HepG2 (cell line): ENCODE results near the gene CFAP46. TPM values are rescaled to one million over a fixed set of nuclear protein-coding genes. Genes with fewer than 3 reads are reported as not detected.

Experiments used
- ATAC-seq: fragments of 200-7000 bp; cut with Tn5 transposase; 3 replicates; pipeline ENCODE4 v1.9.1; 2020; ENCODE audit warnings: mild to moderate bottlenecking, moderate library complexity
- BruUV-seq: library from RNA; stranded (reverse); fragments of 400-500 nt; replicated peaks from 2 replicates; lab custom pipeline; 2021; lab: Mats Ljungman, UMichigan
- CTCF ChIA-PET: fragments of 300-600 bp; formaldehyde crosslinking; extraction: SDS; loops from one replicate; lab custom pipeline; 2021; ENCODE audit warnings: low total read pairs, inconsistent platforms, low intra/inter-chr PET ratio; lab: Yijun Ruan, JAX
- POLR2A ChIA-PET: fragments of 350-600 bp; sonication (Branson Sonifier 250); formaldehyde crosslinking; loops from one replicate; lab custom pipeline; 2020; ENCODE audit warnings: antibody characterized with exemption, inconsistent platforms; lab: Yijun Ruan, JAX
- DNase-seq: peaks from one replicate; pipeline ENCODE4 v3.0.0-alpha.2; 2015; ENCODE audit warnings: low spot score
- FAIRE-seq: peaks from 3 replicates; lab custom pipeline; 2011; peaks lifted over from hg19 to GRCh38; lab: Jason Lieb, UNC
- H2AFZ ChIP-seq: one replicate; pipeline ENCODE4 v1.6.1; 2011; ENCODE audit warnings: low read length, inconsistent platforms
- H3K27ac ChIP-seq: fragments of 300-600 bp; 3 replicates; pipeline ENCODE4 v1.8.0; 2011; ENCODE audit warnings: mixed run types, mild to moderate bottlenecking, mixed read lengths, low read length, inconsistent platforms; ENCODE audit not compliant: insufficient read depth; ENCODE audit errors: extremely low read length
- H3K27me3 ChIP-seq, 2 experiments: fragments of 200-600 bp in 1 of 2; 2 replicates in 1 of 2; 3 replicates in 1 of 2; pipeline versions ENCODE4 v1.6.0 to v1.8.0; 2011; ENCODE audit warnings: low read length in 2 of 2, mild to moderate bottlenecking in 2 of 2, moderate library complexity in 2 of 2, inconsistent platforms in 1 of 2; ENCODE audit not compliant: insufficient read depth in 2 of 2, control insufficient read depth in 1 of 2
- H3K36me3 ChIP-seq, 2 experiments: fragments of 200-600 bp in 1 of 2; replicated peaks in 1 of 2; 2 replicates in 1 of 2; 3 replicates in 1 of 2; pipeline versions ENCODE4 v1.5.1 to v1.8.0; 2011; ENCODE audit warnings: low read length in 2 of 2, inconsistent platforms in 1 of 2; ENCODE audit not compliant: insufficient read depth in 2 of 2, control insufficient read depth in 1 of 2
- H3K4me1 ChIP-seq: 2 replicates; pipeline ENCODE4 v1.5.1; 2012; ENCODE audit warnings: low read length, inconsistent platforms; ENCODE audit not compliant: insufficient read depth
- H3K4me2 ChIP-seq: 2 replicates; pipeline ENCODE4 v1.6.0; 2011; ENCODE audit warnings: low read depth, low read length, inconsistent platforms
- H3K4me3 ChIP-seq, 3 experiments: fragments of 200-600 bp in 1 of 3; sonication (generic), shearing (Covaris generic) in 1 of 3; replicated peaks in 1 of 3; 2 replicates each; pipeline ENCODE4 v1.5.1; 2011 to 2016; ENCODE audit warnings: low read length in 3 of 3, inconsistent platforms in 2 of 3, low read depth in 2 of 3, mild to moderate bottlenecking in 2 of 3, control low read depth in 1 of 3, mixed read lengths in 1 of 3; ENCODE audit not compliant: insufficient read depth in 1 of 3
- H3K79me2 ChIP-seq: one replicate; pipeline ENCODE4 v1.6.1; 2011; ENCODE audit warnings: low read length, inconsistent platforms; ENCODE audit not compliant: insufficient read depth
- H3K9ac ChIP-seq: 2 replicates; pipeline ENCODE4 v1.6.0; 2011; ENCODE audit warnings: mild to moderate bottlenecking, low read depth, low read length, inconsistent platforms; ENCODE audit not compliant: insufficient read depth
- H3K9me3 ChIP-seq: 2 replicates; pipeline ENCODE4 v1.5.1; 2012; ENCODE audit warnings: mild to moderate bottlenecking, low read length
- H4K20me1 ChIP-seq: 2 replicates; pipeline ENCODE4 v1.6.0; 2011; ENCODE audit warnings: inconsistent platforms, mild to moderate bottlenecking, low read length, moderate library complexity; ENCODE audit not compliant: insufficient read depth
- ARID3A ChIP-seq: IDR thresholded peaks from 2 replicates; pipeline ENCODE4 v1.6.1; 2012; ENCODE audit warnings: low read depth, low read length, improper control_type of control experiment
- ATF2 ChIP-seq: sonication (generic); formaldehyde crosslinking; IDR thresholded peaks from 2 replicates; pipeline ENCODE4 v1.4.0; 2020; ENCODE audit warnings: missing genetic modification reagents
- CBX2 ChIP-seq, 2 experiments: fragments of 200-600 bp in 1 of 2; sonication (generic); formaldehyde crosslinking in 1 of 2; IDR thresholded peaks; 2 replicates each; pipeline versions ENCODE4 v1.7.0 to v1.8.1; 2018 to 2022; ENCODE audit warnings: low read depth in 2 of 2, low read length in 1 of 2, mild to moderate bottlenecking in 1 of 2, missing genetic modification reagents in 1 of 2
- CREBL2 ChIP-seq: sonication (generic); formaldehyde crosslinking; IDR thresholded peaks from 2 replicates; pipeline ENCODE4 v1.8.1; 2023; ENCODE audit warnings: missing genetic modification reagents, mild to moderate bottlenecking, borderline replicate concordance
- HBP1 ChIP-seq: IDR thresholded peaks from 2 replicates; pipeline ENCODE4 v1.6.1; 2016; ENCODE audit warnings: low read depth, control low read depth
- HNRNPUL1 ChIP-seq: fragments of 200-400 bp; formaldehyde crosslinking; IDR thresholded peaks from 2 replicates; pipeline ENCODE4 v1.6.1; 2017; ENCODE audit warnings: low read depth, mild to moderate bottlenecking, low read length, moderate library complexity
- JARID2 ChIP-seq: sonication (generic); formaldehyde crosslinking; IDR thresholded peaks from 2 replicates; pipeline ENCODE4 v1.8.1; 2023; ENCODE audit warnings: missing genetic modification reagents, inconsistent platforms; ENCODE audit not compliant: insufficient replicate concordance
- NBN ChIP-seq: fragments of 450-650 bp; conservative IDR thresholded peaks from 2 replicates; pipeline ENCODE4 v1.6.1; 2017
- SIN3A ChIP-seq: IDR thresholded peaks from 2 replicates; pipeline ENCODE4 v1.6.1; 2011; ENCODE audit warnings: low read depth, mild to moderate bottlenecking, control low read depth, low read length, borderline replicate concordance
- SP5 ChIP-seq: IDR thresholded peaks from 2 replicates; pipeline ENCODE4 v1.6.1; 2016; ENCODE audit warnings: low read depth, borderline replicate concordance
- UBTF ChIP-seq: sonication (generic); formaldehyde crosslinking; IDR thresholded peaks from 2 replicates; pipeline ENCODE4 v1.4.0; 2020; ENCODE audit warnings: mild to moderate bottlenecking, missing genetic modification reagents
- ZBTB10 ChIP-seq: sonication (generic); formaldehyde crosslinking; IDR thresholded peaks from 2 replicates; pipeline ENCODE4 v1.4.0; 2020; ENCODE audit warnings: missing genetic modification reagents, borderline replicate concordance
- ZNF3 ChIP-seq: IDR thresholded peaks from 2 replicates; pipeline ENCODE4 v1.7.0; 2017; ENCODE audit warnings: inconsistent platforms
- ZNF614 ChIP-seq: IDR thresholded peaks from 2 replicates; pipeline ENCODE4 v1.6.1; 2018; ENCODE audit warnings: missing biosample characterization, missing genetic modification reagents, inconsistent platforms, borderline replicate concordance
- ZNF766 ChIP-seq: sonication (generic); formaldehyde crosslinking; IDR thresholded peaks from 2 replicates; pipeline ENCODE4 v1.5.0; 2020; ENCODE audit warnings: missing genetic modification reagents, borderline replicate concordance
- WGBS: methylation state at CpG from one replicate; pipeline ENCODE4 v1.1.6; 2017; ENCODE audit warnings: low lambda C conversion rate; 5-methylcytosine and 5-hydroxymethylcytosine counted together
- in situ Hi-C: cut with HindIII; loops from 2 replicates; pipeline ENCODE4 v1.10.0; 2017; ENCODE audit warnings: low pct_unique_long_range_greater_than_20kb; ENCODE audit not compliant: extremely low pct_ligation_motif_present
- intact Hi-C: fragments of 100-400 bp; cut with micrococcal nuclease; formaldehyde crosslinking; loops from one replicate; pipeline ENCODE4 v1.10.0; 2022; ENCODE audit not compliant: unreplicated experiment
- polyA plus RNA-seq, 8 experiments: library from polyadenylated mRNA; depleted of rRNA in 3 of 8; stranded (reverse) in 7 of 8; unstranded in 1 of 8; fragments of >200 nt; fragmentation: Illumina TruSeq in 4 of 8; extraction: Trizol in 4 of 8; gene quantifications; 2 replicates each; pipeline versions ENCODE4 v1.2.1 to v1.2.3, GENCODE V29; 2011 to 2016; ENCODE audit warnings: low read depth in 4 of 8, missing spikeins in 1 of 8, mixed read lengths in 1 of 8; ENCODE audit not compliant: insufficient read depth in 1 of 8
- total RNA-seq, 5 experiments: library from RNA; depleted of rRNA; stranded (reverse); fragments of >200 nt; fragmentation: Illumina TruSeq; extraction: Trizol; gene quantifications; 2 replicates each; pipeline ENCODE4 v1.2.3, GENCODE V29; 2016; ENCODE audit warnings: low read depth in 1 of 5

Gene CFAP46
- total and polyA plus RNA-seq, 2 of the 13 experiments (the other 11 are each of a cell fraction or from before 2014, with no cell fraction given): 0.24 to 0.84 TPM

GRCh38 chr10:132851451-132851850 is 90.9 kb downstream of the CFAP46 start:
- H3K9ac ChIP-seq: no peak overlapping the region
- in situ Hi-C loops: no loop called here
- H3K36me3 ChIP-seq: no peaks in the 10 kb centered on the region
- no peaks in the 10 kb centered on the region for H3K79me2 ChIP-seq
- no peak for FAIRE-seq
- no peaks in the 10 kb centered on the region for H4K20me1 ChIP-seq
- H3K4me2 ChIP-seq: no peak overlapping the region
- H3K27me3 ChIP-seq: peaks cover 6 to 49% of the 10 kb centered on the region in 2 experiments; a peak in 4 of 5 replicates
- BruUV-seq: no TSS peak
- DNase-seq: no peak
- no peaks in the 10 kb centered on the region for H3K4me1 ChIP-seq
- POLR2A ChIA-PET: no interaction called here
- no peak overlapping the region for H3K27ac ChIP-seq
- CTCF ChIA-PET: no interaction called here
- H2AFZ ChIP-seq: no peak overlapping the region
- H3K9me3 ChIP-seq: no peaks in the 10 kb centered on the region
- H3K4me3 ChIP-seq: no peak overlapping the region
- 66% methylated on average over 22 of the region's 22 CpGs for WGBS
- intact Hi-C loops: no loop called here
- ATAC-seq: no peak
- TF ChIP-seq ATF2 (CRISPR knock-in tag) (no peak), CREBL2 (CRISPR knock-in tag) (no peak), SIN3A (no peak), UBTF (CRISPR knock-in tag) (no peak), JARID2 (CRISPR knock-in tag) (no peak), ZNF3 (CRISPR knock-in tag) (no peak), HBP1 (CRISPR knock-in tag) (no peak), ZNF766 (no peak), ZBTB10 (CRISPR knock-in tag) (no peak), NBN (no peak), ARID3A (no peak), SP5 (CRISPR knock-in tag) (no peak), HNRNPUL1 (no peak), ZNF614 (CRISPR knock-in tag) (no peak), CBX2 (IDR thresholded peaks at IDR 0.05; ENCODE audit: low read depth, low read length) (no peak), CBX2 (CRISPR knock-in tag; IDR thresholded peaks at IDR 0.05; ENCODE audit: low read depth) (no peak)
